ENCODE measurements around the gene TINAGL1. TPM values are rescaled to one million over a fixed set of nuclear protein-coding genes. Genes with fewer than 3 reads are reported as not detected.

Gene TINAGL1
- total and polyA plus RNA-seq, 2 of the 13 experiments (the other 11 are each of a cell fraction or from before 2014, with no cell fraction given), result 24.7 to 76.8 TPM

DNA sequence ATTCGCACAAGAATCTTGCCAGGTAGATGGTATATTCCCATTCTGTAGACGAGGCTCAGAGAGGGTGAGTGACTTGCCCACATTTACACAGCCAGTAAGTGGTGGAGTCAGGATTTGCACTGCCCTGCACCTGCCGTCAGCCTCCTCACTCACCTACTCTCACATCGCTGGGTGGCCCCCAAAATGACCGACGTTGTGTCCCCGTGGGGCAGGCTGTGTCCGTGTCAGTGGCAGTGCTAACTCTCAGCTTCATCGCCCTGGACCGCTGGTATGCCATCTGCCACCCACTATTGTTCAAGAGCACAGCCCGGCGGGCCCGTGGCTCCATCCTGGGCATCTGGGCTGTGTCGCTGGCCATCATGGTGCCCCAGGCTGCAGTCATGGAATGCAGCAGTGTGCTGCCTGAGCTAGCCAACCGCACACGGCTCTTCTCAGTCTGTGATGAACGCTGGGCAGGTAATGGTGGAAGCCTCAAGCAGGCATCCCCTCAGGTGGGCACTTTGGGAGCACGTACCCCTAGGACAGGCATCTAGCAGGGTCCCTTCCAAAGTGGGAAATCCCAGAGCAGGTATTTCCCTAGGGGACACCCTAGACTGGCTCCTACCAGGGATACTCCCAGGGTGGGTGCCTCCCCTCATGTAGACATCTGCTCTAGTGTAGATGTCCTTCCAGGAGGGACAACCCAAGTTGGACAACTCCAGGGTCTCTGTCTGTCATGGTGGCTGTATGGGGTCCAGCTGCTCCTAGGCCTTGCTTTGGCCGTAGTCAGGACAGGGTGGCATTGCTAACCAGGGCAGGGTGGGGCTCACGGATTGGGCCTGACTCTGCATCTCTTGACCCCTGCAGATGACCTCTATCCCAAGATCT lies 44.5 kb downstream of the TINAGL1 start:
- no peaks in the 10 kb centered on the region for H4K20me1 ChIP-seq (ENCODE audit: insufficient read depth, low read length)
- no peaks in the 10 kb centered on the region for H3K4me1 ChIP-seq (ENCODE audit: insufficient read depth, low read length)
- peaks cover 4 to 24% of the 10 kb centered on the region in 2 experiments; a peak in 4 of 5 replicates for H3K27me3 ChIP-seq (ENCODE audit: control insufficient read depth in 1 of 2, insufficient read depth in 2 of 2, low read length in 2 of 2)
- no peak for FAIRE-seq
- DNase-seq (ENCODE audit: low spot score), result no peak
- TF ChIP-seq ZNF768 (CRISPR knock-in tag; IDR thresholded peaks at IDR 0.05), result peak; percentile 73
- no peak for TF ChIP-seq SRY (CRISPR knock-in tag; IDR thresholded peaks at IDR 0.05)
- no peak for TF ChIP-seq IKZF5 (CRISPR knock-in tag; IDR thresholded peaks at IDR 0.05)
- no peak for TF ChIP-seq SRSF1 (optimal IDR thresholded peaks at IDR 0.05; ENCODE audit: low read depth, low read length)
- TF ChIP-seq ZNF629 (CRISPR knock-in tag; conservative IDR thresholded peaks at IDR 0.05), result no peak
- no peak for TF ChIP-seq CBX1 (IDR thresholded peaks at IDR 0.05; ENCODE audit: low read depth)
- TF ChIP-seq CC2D1A (CRISPR knock-in tag; IDR thresholded peaks at IDR 0.05), result no peak
- no peak for TF ChIP-seq TAF15 (IDR thresholded peaks at IDR 0.05; ENCODE audit: low read depth, low read length, poor library complexity, severe bottlenecking)
- H2AFZ ChIP-seq (ENCODE audit: low read length), result no peak overlapping the region
- ATAC-seq, result no peak
- H3K9ac ChIP-seq (ENCODE audit: insufficient read depth, low read depth, low read length), result no peak overlapping the region
- CTCF ChIA-PET (ENCODE audit: low intra/inter-chr PET ratio, low total read pairs), result no interaction called here
- no peaks in the 10 kb centered on the region for H3K36me3 ChIP-seq (replicated peaks in 1 of 2; ENCODE audit: control insufficient read depth in 1 of 2, insufficient read depth in 2 of 2, low read length in 2 of 2)
- H3K4me2 ChIP-seq (ENCODE audit: low read depth, low read length), result no peak overlapping the region
- POLR2A ChIA-PET, result no interaction called here
- BruUV-seq (replicated peaks), result no TSS peak
- H3K4me3 ChIP-seq (replicated peaks in 1 of 3; ENCODE audit: insufficient read depth in 1 of 3, low read depth in 2 of 3, low read length in 3 of 3), result no peak overlapping the region
- H3K27ac ChIP-seq (ENCODE audit: extremely low read length, insufficient read depth, low read length), result no peak overlapping the region
- intact Hi-C loops (cut with micrococcal nuclease; ENCODE audit: unreplicated experiment), result no loop called here
- H3K9me3 ChIP-seq (ENCODE audit: low read length), result no peaks in the 10 kb centered on the region
- 90% methylated on average over 4 of the region's 20 CpGs for WGBS (ENCODE audit: low lambda C conversion rate)
- in situ Hi-C loops (cut with HindIII; ENCODE audit: extremely low pct_ligation_motif_present, low pct_unique_long_range_greater_than_20kb), result no loop called here
- H3K79me2 ChIP-seq (ENCODE audit: insufficient read depth, low read length), result no peaks in the 10 kb centered on the region

Data from HepG2 (cell line).